Measurements from ENCODE around the gene SHANK2.

- TF ChIP-seq CTCF (conservative IDR thresholded peaks at IDR 0.05) (no peak), ZFX (IDR thresholded peaks at IDR 0.05) (no peak)
Measured at GRCh38 chr11:71240865-71241691, 11.3 kb downstream of the SHANK2 start.

Data from C4-2B (cell line).